ENCODE measurements around the gene CMIP.

Gene CMIP

DNA sequence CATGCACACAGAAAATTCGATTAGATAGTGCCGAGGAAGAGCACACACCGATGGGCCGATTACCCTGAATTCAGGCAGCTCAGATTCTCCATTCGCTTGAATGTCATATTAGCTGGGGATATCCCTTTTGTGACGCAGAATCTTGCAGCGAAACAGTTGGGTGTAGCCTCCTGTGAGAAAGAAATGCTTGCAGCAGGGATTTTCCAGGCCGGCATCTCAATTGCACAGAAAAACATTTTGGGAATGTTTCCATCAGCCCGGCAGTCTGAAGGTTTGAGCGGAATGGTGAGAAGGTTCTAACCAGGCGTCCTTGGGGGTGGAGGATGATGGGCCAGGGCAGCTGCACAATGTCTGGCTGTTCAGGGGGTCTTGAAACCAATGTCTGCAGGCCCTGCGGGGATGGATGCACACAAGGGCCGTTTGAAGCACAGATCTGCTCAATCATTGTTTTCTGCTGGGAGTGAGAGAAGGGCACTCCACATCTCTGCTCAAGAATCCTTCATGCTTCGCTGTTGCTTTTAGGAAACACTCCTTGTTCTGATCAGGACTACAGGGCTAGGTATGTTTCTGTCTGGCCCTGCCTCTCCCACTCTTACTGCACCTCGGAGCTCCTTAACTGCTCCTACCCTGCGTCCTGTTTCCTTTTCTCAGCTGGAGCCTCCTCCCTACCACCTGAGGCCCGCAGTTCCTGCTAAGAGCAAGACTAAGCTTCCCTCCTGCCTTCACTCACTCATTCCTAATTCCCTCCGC is 94.6 kb downstream of the CMIP start:
- no peak for DNase-seq

DNA sequence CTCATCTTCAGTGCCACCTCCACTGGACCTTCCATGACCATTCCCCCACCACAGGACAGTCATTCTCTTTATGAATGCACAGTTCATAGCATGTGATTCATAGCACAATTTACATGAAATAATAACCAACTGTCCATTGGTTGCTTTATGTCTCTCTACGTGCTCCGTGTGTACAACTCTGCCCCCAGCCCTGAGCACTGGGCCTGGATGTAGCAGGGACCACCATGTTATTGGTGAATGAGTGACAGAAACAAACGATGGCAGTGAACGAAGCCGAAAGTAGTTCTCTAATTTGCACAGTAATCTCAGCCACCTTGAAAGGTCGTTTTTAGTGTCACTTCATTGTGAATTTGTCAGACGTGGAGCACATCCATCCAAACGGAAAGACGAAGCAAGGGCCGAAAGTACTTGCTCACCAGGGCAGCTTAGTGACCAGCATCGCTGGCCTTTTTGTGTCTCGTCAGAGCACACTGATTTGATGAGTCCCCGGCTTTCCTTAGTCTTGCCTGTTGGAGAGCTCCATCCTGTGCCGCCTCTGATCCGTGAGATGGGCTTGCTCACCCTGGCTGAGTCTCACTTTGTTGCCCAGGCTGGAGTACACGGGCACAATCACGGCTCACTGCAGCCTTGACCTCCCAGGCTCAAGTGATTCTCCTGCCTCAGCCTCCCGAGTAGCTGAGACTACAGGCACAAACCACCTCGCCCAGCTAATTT is 95.3 kb downstream of the CMIP start:
- DNase-seq: no peak

GRCh38 chr16:81541314-81541713 is 96.7 kb downstream of the CMIP start:
- no peak for DNase-seq

- no peak for DNase-seq
These were observed 98.3 kb downstream of the CMIP start for GRCh38 chr16:81542609-81543570.

- no peak for DNase-seq
These were observed 99.0 kb downstream of the CMIP start for GRCh38 chr16:81543571-81543970.

- no peak for DNase-seq
These were observed 99.7 kb downstream of the CMIP start for GRCh38 chr16:81544261-81544660.

DNA sequence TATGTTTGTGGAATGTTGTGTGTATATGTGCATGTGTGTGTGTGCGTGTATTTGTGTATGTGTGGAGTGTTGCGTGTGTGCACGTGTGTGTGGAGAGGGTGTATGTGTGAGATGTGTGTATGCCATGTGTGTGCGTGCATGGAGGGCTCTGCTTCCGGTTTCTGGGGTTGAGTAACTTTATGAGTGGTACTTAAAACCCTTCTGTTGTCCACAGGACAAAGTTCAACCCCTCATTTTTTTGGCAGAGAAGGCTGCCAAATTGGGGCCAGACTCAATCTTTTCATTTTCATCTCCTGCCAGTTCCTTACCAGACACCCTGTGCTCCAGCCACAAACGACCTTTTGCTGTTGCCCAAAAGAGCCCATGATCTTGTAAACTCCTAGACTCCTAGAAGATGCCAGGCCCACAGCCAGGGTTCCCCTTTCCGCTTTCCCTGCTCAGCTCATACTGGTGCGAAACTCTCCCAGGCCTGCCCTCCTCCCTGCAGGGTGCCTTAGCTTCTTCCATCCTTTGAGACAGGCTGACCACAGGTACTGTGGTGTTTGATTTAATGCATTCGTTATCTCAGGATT is 100.2 kb downstream of the CMIP start:
- no peak for DNase-seq

- no peak for DNase-seq
These were observed 101.1 kb downstream of the CMIP start for GRCh38 chr16:81545470-81546250.

DNA sequence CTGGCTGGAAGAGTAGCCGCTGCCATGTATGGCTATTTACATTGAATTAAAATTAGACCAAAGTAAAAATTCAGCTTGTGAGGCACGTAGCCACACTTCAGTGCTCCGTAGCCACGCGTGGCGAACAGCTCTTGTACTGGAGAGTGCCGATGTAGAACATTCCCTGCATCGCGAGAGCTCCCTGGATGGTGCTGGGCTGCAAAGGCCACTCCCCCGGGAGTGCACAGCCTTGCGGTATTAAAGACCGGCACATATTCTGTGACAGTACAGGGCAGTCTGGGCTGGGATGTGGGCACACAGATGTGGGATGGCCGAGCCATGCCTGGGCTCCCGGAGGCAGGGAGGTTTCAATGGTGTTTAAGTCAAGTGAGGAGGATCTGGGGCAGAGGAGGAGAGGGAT is 102.2 kb downstream of the CMIP start:
- DNase-seq: no peak

DNA sequence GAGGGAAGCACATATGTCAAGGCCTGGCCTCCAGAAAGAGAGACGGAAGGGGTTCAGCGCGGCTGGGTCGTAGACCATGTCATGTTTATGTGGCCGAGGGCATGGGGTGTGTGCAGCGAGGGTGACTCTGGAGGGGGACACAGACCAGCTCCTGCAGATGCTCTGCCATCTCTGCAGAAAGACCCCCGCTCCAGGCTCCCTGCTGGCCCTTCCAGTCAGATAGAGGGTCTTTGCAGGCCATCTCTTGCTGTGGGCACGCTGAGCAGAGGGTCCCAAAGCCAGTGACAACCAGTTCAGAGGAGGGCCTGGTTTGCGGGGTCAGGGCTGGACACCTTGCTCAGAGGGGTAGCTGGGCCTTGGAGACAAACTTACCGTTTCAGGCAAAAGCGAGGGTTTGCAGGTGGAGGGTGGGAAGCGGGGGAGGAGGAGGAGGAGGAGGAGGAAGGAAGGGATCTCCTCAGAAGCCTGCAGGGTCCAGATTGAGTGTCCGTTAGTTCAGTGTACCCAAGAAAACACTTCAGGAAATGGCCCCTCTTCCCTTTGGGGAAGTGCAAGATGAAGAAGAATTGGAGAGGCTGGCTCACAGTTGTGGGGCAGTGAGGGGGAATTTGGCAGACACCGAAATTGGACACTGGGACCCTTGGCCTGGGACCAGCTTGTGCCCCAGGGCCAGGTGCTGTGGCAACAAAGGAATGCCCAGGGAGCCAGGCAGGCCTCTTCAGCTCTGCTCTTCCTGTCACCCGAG is 102.8 kb downstream of the CMIP start:
- DNase-seq: no peak

DNA sequence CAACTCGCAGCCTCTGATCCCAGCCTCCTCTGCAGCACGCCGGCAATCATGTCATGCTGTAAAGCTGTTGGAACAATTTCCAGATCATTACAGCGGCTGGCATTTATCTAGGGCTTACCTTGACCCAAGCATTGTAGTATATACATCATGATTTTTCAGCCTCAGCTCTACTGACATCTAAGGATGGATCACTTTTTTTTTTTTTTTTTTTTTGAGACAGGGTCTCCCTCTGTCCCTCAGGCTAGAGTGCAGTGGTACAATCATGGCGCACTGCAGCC is 103.3 kb downstream of the CMIP start:
- no peak for DNase-seq

GRCh38 chr16:81548551-81548875 is 103.9 kb downstream of the CMIP start:
- no peak for DNase-seq

DNA sequence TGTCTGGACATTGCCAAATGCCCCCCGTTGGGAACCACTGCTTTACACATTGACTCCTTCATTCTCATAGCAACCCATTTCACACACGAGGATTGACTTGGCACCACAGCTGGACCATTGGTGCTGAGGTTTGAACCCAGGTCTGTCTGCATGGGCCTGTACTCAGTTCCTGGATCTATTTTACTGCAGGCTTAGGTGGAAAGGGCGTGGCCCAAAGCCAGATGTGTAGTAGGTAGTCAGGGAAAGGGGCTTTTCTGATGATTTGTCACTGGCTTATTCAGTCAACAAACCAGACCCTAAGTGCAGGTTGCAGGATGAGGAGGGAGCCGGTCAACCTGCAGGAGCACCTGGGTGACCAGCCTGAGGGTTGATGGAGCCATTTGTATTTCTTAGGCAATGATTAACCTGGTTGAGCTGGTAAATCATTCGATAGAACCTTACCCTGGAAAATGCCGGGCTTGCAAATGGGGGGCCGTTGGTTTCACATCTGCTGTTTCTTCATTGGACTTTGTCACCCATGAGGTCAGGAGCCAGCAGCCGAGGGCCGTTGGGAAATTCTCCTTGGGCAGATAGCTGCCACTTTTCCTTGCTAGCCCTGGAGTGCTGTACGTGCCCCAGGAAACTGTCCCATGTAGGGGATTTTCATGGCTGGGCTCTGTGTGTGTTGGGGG is 104.4 kb downstream of the CMIP start:
- no peak for DNase-seq

DNA sequence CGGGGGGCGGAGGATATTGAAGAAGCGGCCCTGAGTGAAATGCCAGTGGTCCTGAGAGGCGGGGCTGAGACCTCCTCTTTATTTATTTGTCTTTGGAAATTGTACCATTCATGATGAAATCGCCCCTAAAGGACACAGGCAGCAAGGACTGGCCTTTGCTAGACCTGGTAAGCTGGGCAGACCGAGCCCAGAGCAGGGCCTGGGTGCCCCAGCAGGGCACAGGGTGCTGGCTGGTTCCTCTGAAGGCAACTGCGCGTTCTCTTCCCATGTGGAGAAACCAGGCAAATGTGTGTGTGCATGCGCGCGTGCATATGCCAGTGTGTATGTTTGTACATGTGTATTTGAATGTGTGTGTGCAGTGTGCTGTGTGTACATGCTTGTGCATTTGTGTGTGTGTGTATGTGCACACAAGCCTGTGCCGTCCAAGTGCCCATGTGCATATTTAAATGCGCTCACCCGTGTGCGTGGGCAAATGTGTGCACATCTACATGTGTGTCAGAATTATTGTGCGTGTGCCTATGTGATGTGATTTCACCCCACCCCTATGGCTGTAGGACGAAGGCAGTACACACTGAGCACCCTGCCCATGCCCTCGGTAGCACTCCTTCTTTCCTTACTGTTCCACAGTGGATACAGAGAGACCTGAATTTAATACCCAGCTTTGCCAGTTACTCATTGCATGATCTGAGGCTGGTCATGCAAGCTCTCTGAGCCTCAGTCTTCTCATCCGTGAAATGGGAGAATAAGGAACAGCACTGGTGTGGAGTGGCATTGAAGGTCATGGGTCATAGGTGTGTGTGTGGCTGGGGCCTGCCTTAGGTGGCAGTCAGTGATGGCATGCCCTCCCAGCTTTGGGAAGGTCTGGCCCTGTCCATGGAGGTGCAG is 105.2 kb downstream of the CMIP start:
- no peak for DNase-seq

GRCh38 chr16:81550432-81550808 is 105.8 kb downstream of the CMIP start:
- DNase-seq: no peak

DNA sequence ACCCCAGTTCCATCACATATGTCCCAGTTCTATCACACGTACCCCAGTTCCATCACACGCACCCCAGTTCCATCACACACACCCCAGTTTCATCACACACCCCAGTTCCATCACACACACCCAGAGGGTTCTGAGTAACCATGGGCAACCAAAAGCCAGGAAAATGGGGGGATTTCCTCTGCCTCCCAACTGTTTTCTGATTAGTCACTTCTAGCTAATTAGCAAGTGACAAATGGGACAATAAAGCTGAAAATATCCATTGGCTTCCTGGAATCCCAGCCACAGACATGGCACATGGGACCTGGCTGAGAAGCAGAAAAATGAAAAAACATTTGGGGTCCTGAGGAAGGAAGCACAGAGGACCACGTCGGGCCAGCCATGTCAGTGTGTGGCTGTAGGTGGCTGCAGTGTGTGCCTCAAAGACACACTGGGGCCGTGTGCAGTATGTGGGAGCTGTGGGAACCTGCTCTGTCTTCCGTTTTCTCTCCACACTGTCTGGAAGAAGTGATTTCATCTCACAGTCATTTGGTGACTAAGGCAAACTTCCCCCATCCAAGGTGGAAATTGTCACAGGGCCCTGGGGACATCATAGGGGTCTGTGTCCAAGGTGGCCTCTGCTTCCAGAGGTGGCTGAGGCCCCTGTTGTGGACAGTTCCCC is 106.7 kb downstream of the CMIP start:
- DNase-seq: no peak

GRCh38 chr16:81551821-81552304 is 107.3 kb downstream of the CMIP start:
- no peak for DNase-seq

DNA sequence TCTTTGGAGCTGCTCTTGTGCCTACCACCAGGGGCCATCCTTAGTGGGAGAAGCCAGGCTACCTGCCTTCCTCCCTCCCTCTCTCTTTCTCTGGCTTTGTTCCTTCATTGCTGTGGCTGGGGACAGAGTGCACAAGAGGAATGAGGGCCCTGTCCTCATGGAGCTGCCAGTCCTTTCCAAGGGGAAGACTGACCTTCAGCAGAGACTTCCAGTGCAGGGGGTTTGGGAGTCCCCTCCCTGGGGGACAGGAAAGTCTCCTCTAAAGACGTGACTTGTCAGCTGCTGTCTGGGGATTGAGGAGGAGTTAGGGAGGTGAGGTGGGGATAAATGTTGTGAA is 108.1 kb downstream of the CMIP start:
- no peak for DNase-seq

DNA sequence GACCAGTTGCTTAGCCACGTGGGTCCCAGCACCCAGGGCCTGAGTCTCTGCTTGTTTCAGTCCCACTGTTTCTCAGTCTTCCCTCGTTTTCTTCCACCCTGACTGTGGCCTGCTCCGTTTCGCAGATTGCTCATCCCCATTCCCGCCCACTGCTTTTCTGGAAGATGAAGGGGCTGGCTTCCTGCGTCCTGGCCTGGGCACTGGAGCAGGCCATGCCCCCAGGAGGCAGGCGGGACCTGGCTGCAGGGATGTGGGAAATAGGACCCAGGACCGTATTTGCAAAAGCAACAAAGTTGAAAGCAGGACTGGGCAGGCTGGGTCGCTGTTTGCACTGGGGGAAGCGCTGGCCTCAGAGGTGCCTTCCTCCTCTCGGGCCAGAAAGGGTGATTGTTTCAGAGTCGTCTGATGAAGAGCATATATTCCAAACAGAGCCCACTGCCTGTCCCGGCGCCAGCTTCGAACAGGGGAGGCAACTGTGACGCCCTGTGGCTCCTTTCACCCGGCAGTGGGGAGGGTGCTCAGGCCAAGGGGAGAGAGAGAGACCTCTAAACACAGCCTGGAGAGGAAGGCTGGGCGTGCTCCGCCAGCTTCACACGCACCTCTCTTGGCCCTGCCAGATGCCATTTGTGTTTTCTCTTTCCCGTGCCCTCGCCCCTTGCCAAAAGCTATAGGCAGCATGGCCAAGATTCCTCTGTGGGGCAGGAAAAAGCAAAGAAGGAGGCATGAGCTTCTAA is 108.6 kb downstream of the CMIP start:
- no peak for DNase-seq
